NCI-H2081 (cell line): ENCODE data around the gene ARFGAP2.
A peak's percentile ranks its signal among the peaks of the same experiment; 100 is the strongest.
"Not testable (repeated sequence)": the region's sequence is repeated elsewhere in the genome, so short reads cannot be mapped to it uniquely, and the experiment has no call there.

Experiments used
- DNase-seq, 2 experiments: peaks; one replicate each; lab custom pipeline; 2025; lab: John Stamatoyannopoulos, UW

The ARFGAP2 gene

GRCh38 chr11:47176328-47177228 is at the start of gene ARFGAP2:
Gene ARFGAP2 (minus strand): TSS chr11:47176879. CDS start chr11:47176853, 26 bp downstream.
- DNase-seq, result peak; percentile 98 to 99

GRCh38 chr11:47225552-47226400 is 49.1 kb upstream of the ARFGAP2 start:
- no peak for DNase-seq

GRCh38 chr11:47222696-47223095 is 46.0 kb upstream of the ARFGAP2 start:
- no peak for DNase-seq

- DNase-seq, result no peak
Observed at GRCh38 chr11:47220401-47220821, 43.7 kb upstream of the ARFGAP2 start.

- peak; percentile 12 to 22 for DNase-seq
Observed at GRCh38 chr11:47216121-47216798, 39.6 kb upstream of the ARFGAP2 start.

- DNase-seq, result peak; percentile 47 to 74
Observed at GRCh38 chr11:47215366-47215910, 38.8 kb upstream of the ARFGAP2 start.

GRCh38 chr11:47213950-47214565 is 37.4 kb upstream of the ARFGAP2 start:
- DNase-seq, result peak; percentile 91 to 94

GRCh38 chr11:47212938-47213337 is 36.3 kb upstream of the ARFGAP2 start:
- DNase-seq, result no peak

- no peak for DNase-seq
Observed at GRCh38 chr11:47208628-47209027, 31.9 kb upstream of the ARFGAP2 start.

GRCh38 chr11:47208008-47208552 is 31.4 kb upstream of the ARFGAP2 start:
- not testable (repeated sequence) for DNase-seq

- DNase-seq, result no peak
Observed at GRCh38 chr11:47207459-47207858, 30.8 kb upstream of the ARFGAP2 start.

GRCh38 chr11:47206577-47206976 is 29.9 kb upstream of the ARFGAP2 start:
- not testable (repeated sequence) for DNase-seq

- no peak for DNase-seq
Observed at GRCh38 chr11:47204637-47204989, 27.9 kb upstream of the ARFGAP2 start.

GRCh38 chr11:47202576-47202975 is 25.9 kb upstream of the ARFGAP2 start:
- no peak for DNase-seq

- no peak for DNase-seq
Observed at GRCh38 chr11:47201015-47201414, 24.3 kb upstream of the ARFGAP2 start.

GRCh38 chr11:47198161-47198560 is 21.5 kb upstream of the ARFGAP2 start:
- DNase-seq, result not testable (repeated sequence)

GRCh38 chr11:47192111-47192510 is 15.4 kb upstream of the ARFGAP2 start:
- DNase-seq, result no peak

- not testable (repeated sequence) for DNase-seq
Observed at GRCh38 chr11:47191137-47191536, 14.5 kb upstream of the ARFGAP2 start.

GRCh38 chr11:47189100-47189834 is 12.6 kb upstream of the ARFGAP2 start:
- DNase-seq, result no peak

- no peak for DNase-seq
Observed at GRCh38 chr11:47188259-47188658, 11.6 kb upstream of the ARFGAP2 start.
